CD14-positive monocyte (primary cell): Measurements from ENCODE around the gene USB1. TPM values are rescaled to one million over a fixed set of nuclear protein-coding genes. Genes with fewer than 3 reads are reported as not detected.

Experiments
- DNase-seq, 3 donors: peaks; one replicate each; pipeline ENCODE4 v3.0.0-alpha.2; 2011 to 2022
- H2AFZ ChIP-seq: 2 replicates; pipeline ENCODE4 v1.6.0; 2012; ENCODE audit warnings: mild to moderate bottlenecking, low read depth, low read length, inconsistent platforms; ENCODE audit not compliant: insufficient read depth, poor library complexity, severe bottlenecking
- H3K27ac ChIP-seq, 2 donors: 1 replicate in 1 of 2; 2 replicates in 1 of 2; pipeline ENCODE4 v1.5.1; 2012 to 2013; ENCODE audit warnings: low read length in 2 of 2, control low read depth in 1 of 2, inconsistent platforms in 1 of 2, low read depth in 1 of 2, mild to moderate bottlenecking in 1 of 2
- H3K27me3 ChIP-seq, 2 donors: one replicate each; pipeline versions ENCODE4 v1.6.0 to v1.6.1; 2011 to 2013; ENCODE audit warnings: low read length in 2 of 2; ENCODE audit not compliant: control insufficient read depth in 2 of 2, insufficient read depth in 2 of 2
- H3K36me3 ChIP-seq, 2 donors: replicated peaks in 1 of 2; 1 replicate in 1 of 2; 2 replicates in 1 of 2; pipeline versions ENCODE4 v1.5.1 to v1.6.1; 2012 to 2013; ENCODE audit warnings: low read length in 2 of 2, control low read depth in 1 of 2, inconsistent platforms in 1 of 2, mild to moderate bottlenecking in 1 of 2; ENCODE audit not compliant: insufficient read depth in 2 of 2, control insufficient read depth in 1 of 2
- H3K4me1 ChIP-seq, 2 donors: 1 replicate in 1 of 2; 2 replicates in 1 of 2; pipeline versions ENCODE4 v1.5.1 to v1.6.1; 2012 to 2013; ENCODE audit warnings: low read length in 2 of 2, control low read depth in 1 of 2, inconsistent platforms in 1 of 2, mild to moderate bottlenecking in 1 of 2, moderate library complexity in 1 of 2; ENCODE audit not compliant: insufficient read depth in 2 of 2, control insufficient read depth in 1 of 2
- H3K4me2 ChIP-seq: replicated peaks from 2 replicates; pipeline ENCODE3; 2012; ENCODE audit warnings: low read length, moderate library complexity, mild to moderate bottlenecking; ENCODE audit not compliant: poor library complexity, severe bottlenecking; ENCODE audit errors: extremely low read depth
- H3K4me3 ChIP-seq, 3 experiments: fragments of 200-600 bp in 1 of 3; sonication (generic) in 1 of 3; replicated peaks in 1 of 3; 1 replicate in 2 of 3; 2 replicates in 1 of 3; pipeline ENCODE4 v1.5.1; 2011 to 2013; ENCODE audit warnings: low read length in 3 of 3, mild to moderate bottlenecking in 3 of 3, control low read depth in 2 of 3, low read depth in 2 of 3, inconsistent platforms in 1 of 3, moderate library complexity in 1 of 3
- H3K79me2 ChIP-seq: 2 replicates; pipeline ENCODE4 v1.6.0; 2012; ENCODE audit warnings: mild to moderate bottlenecking, control low read depth, inconsistent platforms, low read length, moderate library complexity; ENCODE audit not compliant: insufficient read depth
- H3K9ac ChIP-seq: 2 replicates; pipeline ENCODE4 v1.6.0; 2017; ENCODE audit warnings: low read length, mild to moderate bottlenecking; ENCODE audit not compliant: insufficient read depth, poor library complexity, severe bottlenecking
- H3K9me3 ChIP-seq, 2 donors: replicated peaks in 1 of 2; 1 replicate in 1 of 2; 2 replicates in 1 of 2; pipeline versions ENCODE4 v1.5.1 to v1.6.1; 2012 to 2013; ENCODE audit warnings: low read length in 2 of 2, control low read depth in 1 of 2; ENCODE audit not compliant: control insufficient read depth in 1 of 2, insufficient read depth in 1 of 2
- H4K20me1 ChIP-seq: 2 replicates; pipeline ENCODE4 v1.6.0; 2012; ENCODE audit warnings: mild to moderate bottlenecking, low read length, control low read depth, moderate library complexity; ENCODE audit not compliant: insufficient read depth
- H3K27ac Mint-ChIP-seq, 7 donors: one replicate each; pipeline ENCODE4 v1.8.0; 2020; ENCODE audit warnings: mild to moderate bottlenecking in 7 of 7, mixed read lengths in 7 of 7, moderate library complexity in 6 of 7, inconsistent platforms in 2 of 7
- H3K27me3 Mint-ChIP-seq, 3 donors: one replicate each; pipeline ENCODE4 v1.8.0; 2021 to 2022; ENCODE audit warnings: low read depth in 3 of 3, mild to moderate bottlenecking in 3 of 3, mixed read lengths in 3 of 3, moderate library complexity in 3 of 3, inconsistent platforms in 1 of 3
- H3K36me3 Mint-ChIP-seq, 2 donors: one replicate each; pipeline ENCODE4 v1.8.0; 2020; ENCODE audit warnings: mixed read lengths in 2 of 2, inconsistent platforms in 1 of 2, mild to moderate bottlenecking in 1 of 2
- H3K4me1 Mint-ChIP-seq: one replicate; pipeline ENCODE4 v1.8.0; 2020; ENCODE audit warnings: mild to moderate bottlenecking, mixed read lengths
- H3K4me3 Mint-ChIP-seq, 2 donors: one replicate each; pipeline ENCODE4 v1.8.0; 2020; ENCODE audit warnings: mild to moderate bottlenecking in 2 of 2, mixed read lengths in 2 of 2, moderate library complexity in 1 of 2
- H3K9me3 Mint-ChIP-seq, 7 donors: one replicate each; pipeline ENCODE4 v1.8.0; 2020 to 2022; ENCODE audit warnings: mixed read lengths in 7 of 7, mild to moderate bottlenecking in 6 of 7, moderate library complexity in 6 of 7, inconsistent platforms in 2 of 7
- WGBS: methylation state at CpG from one replicate; pipeline ENCODE4 v1.1.5; 2013; ENCODE audit warnings: missing lambda C conversion rate; ENCODE audit not compliant: insufficient coverage; 5-methylcytosine and 5-hydroxymethylcytosine counted together
- intact Hi-C, 2 donors: fragments of 100-400 bp; cut with micrococcal nuclease; formaldehyde crosslinking; loops; one replicate each; pipeline versions ENCODE4 v1.15.0 to v1.15.1; 2023
- polyA plus RNA-seq, 3 donors: library from polyadenylated mRNA; depleted of rRNA in 1 of 3; unstranded in 2 of 3; stranded (reverse) in 1 of 3; fragments of 300-500 nt in 2 of 3; fragments of >200 nt in 1 of 3; fragmentation: Illumina TruSeq in 2 of 3; gene quantifications; 1 replicate in 2 of 3; 2 replicates in 1 of 3; pipeline ENCODE4 v1.2.3, GENCODE V29; 2012 to 2021
- TF ChIP-seq, protein P1 (sequence below): fragments of 200-600 bp; IDR thresholded peaks from one replicate; pipeline ENCODE4 v1.8.0; 2022; ENCODE audit warnings: antibody characterized with exemption, mild to moderate bottlenecking

Gene USB1
- polyA plus RNA-seq, 3 donors = 25.7 to 55.7 (median 44.4) TPM

DNA sequence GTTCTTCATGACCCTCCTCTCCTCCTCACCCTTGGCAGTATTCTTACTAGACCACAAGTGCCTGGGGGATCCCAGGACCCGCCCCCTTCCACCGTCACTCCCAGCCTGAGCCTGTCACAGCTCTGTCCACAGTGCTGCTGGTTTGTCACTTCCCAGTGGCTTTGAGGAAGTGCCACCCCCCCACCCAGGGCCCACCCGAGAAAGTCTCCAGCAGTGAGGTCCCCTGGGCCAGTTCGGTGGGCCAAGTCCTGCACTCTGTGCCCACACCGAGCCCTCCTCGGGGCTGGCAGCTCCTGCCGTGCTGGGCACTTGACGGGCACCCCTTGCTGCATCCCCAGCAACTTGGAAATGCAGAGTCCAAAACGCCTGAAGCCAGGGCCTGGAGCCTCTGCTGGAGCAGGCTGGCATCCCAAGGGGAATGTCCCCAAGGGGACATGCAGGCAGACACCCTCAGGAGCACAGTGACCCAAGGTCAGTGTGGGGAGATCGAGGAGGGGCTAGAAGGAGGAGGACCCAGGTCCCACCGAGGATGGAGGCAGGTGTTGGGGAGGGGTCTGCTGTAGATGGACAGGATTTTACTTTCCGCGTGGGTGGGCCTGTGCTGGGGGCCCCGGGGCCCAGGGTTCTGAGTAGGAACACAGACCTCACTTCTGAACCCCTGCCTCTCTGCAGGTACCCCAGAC is 39.9 kb downstream of the USB1 start:
- no peaks in the 10 kb centered on the region for H3K9me3 ChIP-seq
- H3K4me2 ChIP-seq = no peak overlapping the region
- H3K36me3 ChIP-seq = no peaks in the 10 kb centered on the region
- Mint-ChIP-seq H3K27me3 (peaks cover 0 to 2% (median 0%) of the 10 kb centered on the region in 3 donors), H3K9me3 (peaks cover 0 to 2% (median 0%) of the 10 kb centered on the region in 7 donors), H3K4me3 (no peak overlapping the region), H3K36me3 (no peaks in the 10 kb centered on the region), H3K4me1 (no peaks in the 10 kb centered on the region), H3K27ac (peak overlapping the region in 2 of 7 donors; percentile 49 to 76)
- H2AFZ ChIP-seq = no peak overlapping the region
- H3K79me2 ChIP-seq = no peaks in the 10 kb centered on the region
- H3K27me3 ChIP-seq = no peaks in the 10 kb centered on the region
- H4K20me1 ChIP-seq = no peaks in the 10 kb centered on the region
- 83% methylated on average over 11 of the region's 14 CpGs for WGBS
- no peak overlapping the region for H3K27ac ChIP-seq
- intact Hi-C loops = no loop called here
- H3K4me1 ChIP-seq = no peaks in the 10 kb centered on the region
- no peak overlapping the region for H3K9ac ChIP-seq
- DNase-seq = no peak
- TF ChIP-seq, protein P1, sequence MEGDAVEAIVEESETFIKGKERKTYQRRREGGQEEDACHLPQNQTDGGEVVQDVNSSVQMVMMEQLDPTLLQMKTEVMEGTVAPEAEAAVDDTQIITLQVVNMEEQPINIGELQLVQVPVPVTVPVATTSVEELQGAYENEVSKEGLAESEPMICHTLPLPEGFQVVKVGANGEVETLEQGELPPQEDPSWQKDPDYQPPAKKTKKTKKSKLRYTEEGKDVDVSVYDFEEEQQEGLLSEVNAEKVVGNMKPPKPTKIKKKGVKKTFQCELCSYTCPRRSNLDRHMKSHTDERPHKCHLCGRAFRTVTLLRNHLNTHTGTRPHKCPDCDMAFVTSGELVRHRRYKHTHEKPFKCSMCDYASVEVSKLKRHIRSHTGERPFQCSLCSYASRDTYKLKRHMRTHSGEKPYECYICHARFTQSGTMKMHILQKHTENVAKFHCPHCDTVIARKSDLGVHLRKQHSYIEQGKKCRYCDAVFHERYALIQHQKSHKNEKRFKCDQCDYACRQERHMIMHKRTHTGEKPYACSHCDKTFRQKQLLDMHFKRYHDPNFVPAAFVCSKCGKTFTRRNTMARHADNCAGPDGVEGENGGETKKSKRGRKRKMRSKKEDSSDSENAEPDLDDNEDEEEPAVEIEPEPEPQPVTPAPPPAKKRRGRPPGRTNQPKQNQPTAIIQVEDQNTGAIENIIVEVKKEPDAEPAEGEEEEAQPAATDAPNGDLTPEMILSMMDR = no peak
- no peak overlapping the region for H3K4me3 ChIP-seq

- Mint-ChIP-seq H3K4me3 (no peak overlapping the region), H3K27me3 (peaks cover 0 to 2% (median 0%) of the 10 kb centered on the region in 3 donors), H3K27ac (no peak overlapping the region), H3K36me3 (no peaks in the 10 kb centered on the region), H3K9me3 (peaks cover 0 to 2% (median 0%) of the 10 kb centered on the region in 7 donors), H3K4me1 (no peaks in the 10 kb centered on the region)
- Histone ChIP-seq H3K27me3 (no peaks in the 10 kb centered on the region), H3K4me3 (no peak overlapping the region), H3K27ac (no peak overlapping the region), H3K4me1 (no peaks in the 10 kb centered on the region), H3K79me2 (no peaks in the 10 kb centered on the region), H3K36me3 (no peaks in the 10 kb centered on the region), H3K4me2 (no peak overlapping the region), H4K20me1 (no peaks in the 10 kb centered on the region), H3K9me3 (no peaks in the 10 kb centered on the region), H2AFZ (no peak overlapping the region), H3K9ac (no peak overlapping the region)
- DNase-seq = no peak
- intact Hi-C loops = no loop called here
- 97% methylated on average over 14 of the region's 18 CpGs for WGBS
- TF ChIP-seq, protein P1 = no peak
Measured at GRCh38 chr16:58041628-58041955, 40.4 kb downstream of the USB1 start.
